Umbilical cord (tissue), 1 donor: ENCODE data around the gene TBC1D17. TPM values are rescaled to one million over a fixed set of nuclear protein-coding genes. Genes with fewer than 3 reads are reported as not detected.

ENCODE experiments used
- total RNA-seq: library from RNA; depleted of rRNA; stranded (reverse); fragments of >200 nt; gene quantifications from one replicate; pipeline ENCODE4 v1.2.3, GENCODE V29; 2014; ENCODE audit warnings: low replicate concordance; ENCODE audit not compliant: insufficient read depth

Gene TBC1D17
- total RNA-seq, 1 donor from 2014 or later: 4.1 TPM

Other genes with a start within 250 kb of the TBC1D17 start
- gene RRAS, start 237.6 kb upstream of the TBC1D17 start, total RNA-seq: 43.6 TPM
- 7.9 TPM for gene SCAF1, start 235.5 kb upstream of the TBC1D17 start, total RNA-seq
- gene IRF3, start 211.8 kb upstream of the TBC1D17 start, total RNA-seq: 102 TPM
- gene BCL2L12, start 211.8 kb upstream of the TBC1D17 start, total RNA-seq: 0.96 TPM
- 137 TPM for gene PRMT1, start 200.4 kb upstream of the TBC1D17 start, total RNA-seq
- gene ADM5, start 188.1 kb upstream of the TBC1D17 start, total RNA-seq: 1.9 TPM
- gene CPT1C, start 186.6 kb upstream of the TBC1D17 start, total RNA-seq: 4.3 TPM
- gene TSKS, start 114.4 kb upstream of the TBC1D17 start, total RNA-seq: not detected
- 39.2 TPM for gene AP2A1, start 110.7 kb upstream of the TBC1D17 start, total RNA-seq
- gene FUZ, start 64.4 kb upstream of the TBC1D17 start, total RNA-seq: 10.8 TPM
- gene MED25, start 59.4 kb upstream of the TBC1D17 start, total RNA-seq: 16.1 TPM
- gene PTOV1, start 26.5 kb upstream of the TBC1D17 start, total RNA-seq: 63.6 TPM
- 31.5 TPM for gene PNKP, start 10.1 kb upstream of the TBC1D17 start, total RNA-seq
- gene AKT1S1, start 347 bp upstream of the TBC1D17 start, total RNA-seq: 9.1 TPM
- 1.4 TPM for gene IL4I1, start 19.2 kb downstream of the TBC1D17 start, total RNA-seq
- 2.6 TPM for gene ATF5, start 51.5 kb downstream of the TBC1D17 start, total RNA-seq
- 15.4 TPM for gene NUP62, start 51.8 kb downstream of the TBC1D17 start, total RNA-seq
- 0.72 TPM for gene SIGLEC11, start 83.5 kb downstream of the TBC1D17 start, total RNA-seq
- gene VRK3, start 147.7 kb downstream of the TBC1D17 start, total RNA-seq: 11.1 TPM
- gene ZNF473, start 148.3 kb downstream of the TBC1D17 start, total RNA-seq: 20.5 TPM